K562 (cell line): ENCODE results near the gene FBXO46. TPM values are rescaled to one million over a fixed set of nuclear protein-coding genes. Genes with fewer than 3 reads are reported as not detected.

Source experiments
- ATAC-seq: fragments of 200-7000 bp; cut with Tn5 transposase; 3 replicates; pipeline ENCODE4 v1.9.1; 2020; ENCODE audit warnings: moderate library complexity
- BruUV-seq: library from RNA; stranded (reverse); fragments of 400-500 nt; replicated peaks from 2 replicates; lab custom pipeline; 2021; lab: Mats Ljungman, UMichigan
- CTCF ChIA-PET: fragments of 300-600 bp; formaldehyde crosslinking; extraction: SDS; loops from one replicate; lab custom pipeline; 2021; ENCODE audit warnings: low intra/inter-chr PET ratio; lab: Yijun Ruan, JAX
- POLR2A ChIA-PET: fragments of 300-600, 350-650 bp; sonication (Branson Sonifier 250); formaldehyde crosslinking; extraction: SDS; loops from one replicate; lab custom pipeline; 2021; ENCODE audit warnings: antibody characterized with exemption, inconsistent platforms; lab: Yijun Ruan, JAX
- DNase-seq, 4 experiments: peaks; one replicate each; pipeline versions ENCODE4 v3.0.0 to v3.0.0-alpha.2; 2011 to 2018; ENCODE audit warnings: low spot score in 3 of 4, mixed read lengths in 3 of 4; ENCODE audit errors: extremely low read depth in 1 of 4
- FAIRE-seq: peaks from 2 replicates; lab custom pipeline; 2011; peaks lifted over from hg19 to GRCh38; lab: Jason Lieb, UNC
- H2AFZ ChIP-seq: 2 replicates; pipeline ENCODE4 v1.6.0; 2011; ENCODE audit warnings: low read depth, low read length, control low read depth, inconsistent platforms
- H3K27ac ChIP-seq: fragments of 200-600 bp; 3 replicates; pipeline ENCODE4 v1.8.0; 2011; ENCODE audit warnings: low read depth, mild to moderate bottlenecking, control low read depth, inconsistent platforms, low read length, moderate library complexity, mixed read lengths; ENCODE audit errors: extremely low read depth
- H3K27me3 ChIP-seq, 2 experiments: fragments of 300-600 bp in 1 of 2; 2 replicates in 1 of 2; 3 replicates in 1 of 2; pipeline versions ENCODE4 v1.6.0 to v1.8.0; 2011; ENCODE audit warnings: inconsistent platforms in 2 of 2, low read length in 2 of 2, mild to moderate bottlenecking in 1 of 2, mixed read lengths in 1 of 2, moderate library complexity in 1 of 2; ENCODE audit not compliant: control insufficient read depth in 2 of 2, insufficient read depth in 2 of 2
- H3K36me3 ChIP-seq: fragments of 300-600 bp; 3 replicates; pipeline ENCODE4 v1.8.0; 2011; ENCODE audit warnings: mild to moderate bottlenecking, low read length, inconsistent platforms; ENCODE audit not compliant: control insufficient read depth, insufficient read depth
- H3K4me1 ChIP-seq, 2 experiments: fragments of 200-600 bp in 1 of 2; replicated peaks in 1 of 2; 2 replicates in 1 of 2; 3 replicates in 1 of 2; pipeline versions ENCODE4 v1.5.1 to v1.8.0; 2011; ENCODE audit warnings: inconsistent platforms in 2 of 2, low read length in 2 of 2, mild to moderate bottlenecking in 1 of 2, mixed read lengths in 1 of 2, moderate library complexity in 1 of 2; ENCODE audit not compliant: control insufficient read depth in 2 of 2, insufficient read depth in 2 of 2
- H3K4me2 ChIP-seq: 2 replicates; pipeline ENCODE4 v1.6.1; 2011; ENCODE audit warnings: low read length, control low read depth, inconsistent platforms, mixed read lengths; ENCODE audit not compliant: insufficient read depth
- H3K4me3 ChIP-seq: fragments of 200-600 bp; sonication (generic), shearing (Covaris generic); 2 replicates; pipeline ENCODE4 v1.5.1; 2016; ENCODE audit warnings: control low read depth, inconsistent platforms
- H3K79me2 ChIP-seq: fragments of 200-600 bp; 3 replicates; pipeline ENCODE4 v1.8.0; 2011; ENCODE audit warnings: low read length, inconsistent platforms; ENCODE audit not compliant: control insufficient read depth, insufficient read depth
- H3K9ac ChIP-seq, 2 experiments: 2 replicates each; pipeline versions ENCODE4 v1.6.0 to v1.6.1; 2011; ENCODE audit warnings: low read depth in 2 of 2, low read length in 2 of 2, control low read depth in 1 of 2, inconsistent platforms in 1 of 2, mild to moderate bottlenecking in 1 of 2, mixed read lengths in 1 of 2; ENCODE audit not compliant: insufficient read depth in 1 of 2
- H3K9me1 ChIP-seq: one replicate; pipeline ENCODE4 v1.6.0; 2011; ENCODE audit warnings: inconsistent platforms, mild to moderate bottlenecking, low read length, moderate library complexity; ENCODE audit not compliant: control insufficient read depth, insufficient read depth
- H3K9me3 ChIP-seq: replicated peaks from 2 replicates; pipeline ENCODE4 v1.5.1; 2011; ENCODE audit warnings: low read depth, low read length, inconsistent platforms; ENCODE audit not compliant: control insufficient read depth, insufficient read depth
- H4K20me1 ChIP-seq: replicated peaks from 2 replicates; pipeline ENCODE4 v1.6.1; 2011; ENCODE audit warnings: low read length, inconsistent platforms, mixed read lengths; ENCODE audit not compliant: control insufficient read depth, insufficient read depth
- ASH1L ChIP-seq: fragments of 450-650 bp; IDR thresholded peaks from 2 replicates; pipeline ENCODE4 v1.6.1; 2018; ENCODE audit warnings: borderline replicate concordance, mild to moderate bottlenecking, low read depth; ENCODE audit not compliant: partially characterized antibody
- ATF1 ChIP-seq, 2 experiments: fragments of 450-650 bp in 1 of 2; IDR thresholded peaks; 2 replicates each; pipeline ENCODE4 v1.6.1; 2016; ENCODE audit warnings: missing compliant biosample characterization in 1 of 2, missing genetic modification characterization in 1 of 2
- CHD1 ChIP-seq: fragments of 200-600 bp; sonication (generic); IDR thresholded peaks from one replicate; pipeline ENCODE4 v1.6.1; 2012; ENCODE audit warnings: mild to moderate bottlenecking, moderate library complexity, low read length, inconsistent platforms
- E2F6 ChIP-seq, 2 experiments: IDR thresholded peaks; 2 replicates each; pipeline ENCODE4 v1.6.1; 2011; ENCODE audit warnings: borderline replicate concordance in 1 of 2, control low read depth in 1 of 2, low read depth in 1 of 2, low read length in 1 of 2, mild to moderate bottlenecking in 1 of 2, mixed read lengths in 1 of 2, moderate library complexity in 1 of 2; ENCODE audit not compliant: insufficient read depth in 1 of 2, insufficient read length in 1 of 2, poor library complexity in 1 of 2, severe bottlenecking in 1 of 2; ENCODE audit errors: extremely low read depth in 1 of 2
- HDGF ChIP-seq: fragments of 450-650 bp; IDR thresholded peaks from 2 replicates; pipeline ENCODE4 v1.6.1; 2016
- JUND ChIP-seq, 2 experiments: IDR thresholded peaks; 2 replicates in 1 of 2; 3 replicates in 1 of 2; pipeline ENCODE4 v1.6.1; 2011; ENCODE audit warnings: borderline replicate concordance in 2 of 2, low read depth in 2 of 2, low read length in 2 of 2, improper control_type of control experiment in 1 of 2, missing biosample characterization in 1 of 2, missing genetic modification characterization in 1 of 2, missing genetic modification reagents in 1 of 2
- KLF16 ChIP-seq: IDR thresholded peaks from 2 replicates; pipeline ENCODE4 v1.6.1; 2016; ENCODE audit warnings: antibody characterized with exemption
- LCOR ChIP-seq: sonication (generic); formaldehyde crosslinking; IDR thresholded peaks from 2 replicates; pipeline ENCODE4 v1.8.0; 2022; ENCODE audit warnings: mild to moderate bottlenecking, missing genetic modification reagents
- MTA1 ChIP-seq: fragments of 450-650 bp; IDR thresholded peaks from 2 replicates; pipeline ENCODE4 v1.6.1; 2017; ENCODE audit warnings: borderline replicate concordance
- POLR2A ChIP-seq: fragments of 450-650 bp; conservative IDR thresholded peaks from 2 replicates; pipeline ENCODE4 v1.6.1; 2016
- RBM25 ChIP-seq: fragments of 200-400 bp; formaldehyde crosslinking; IDR thresholded peaks from 2 replicates; pipeline ENCODE4 v1.6.1; 2018; ENCODE audit warnings: low read length, low read depth, moderate library complexity; ENCODE audit not compliant: severe bottlenecking
- SMAD4 ChIP-seq: fragments of 250-450 bp; sonication (Bioruptor Pico); conservative IDR thresholded peaks from 2 replicates; pipeline ENCODE4 v1.8.0; 2021; ENCODE audit warnings: inconsistent platforms, mild to moderate bottlenecking, moderate library complexity
- SP2 ChIP-seq: IDR thresholded peaks from 2 replicates; pipeline ENCODE4 v1.6.1; 2011; ENCODE audit warnings: mild to moderate bottlenecking, low read depth, low read length, moderate library complexity; ENCODE audit not compliant: poor library complexity, severe bottlenecking; ENCODE audit errors: extremely low read depth
- TFAP4 ChIP-seq: sonication (generic); formaldehyde crosslinking; IDR thresholded peaks from 2 replicates; pipeline ENCODE4 v1.8.0; 2022; ENCODE audit warnings: missing genetic modification reagents, mild to moderate bottlenecking, moderate library complexity, borderline replicate concordance
- USF1 ChIP-seq: sonication (generic); formaldehyde crosslinking; IDR thresholded peaks from 2 replicates; pipeline ENCODE4 v1.9.0; 2022; ENCODE audit warnings: mild to moderate bottlenecking, missing genetic modification reagents
- ZNF347 ChIP-seq: fragments of 450-650 bp; formaldehyde crosslinking; IDR thresholded peaks from 2 replicates; pipeline ENCODE4 v1.4.0; 2020; ENCODE audit warnings: low read depth, mild to moderate bottlenecking, moderate library complexity
- WGBS: fragments of 100-300 bp; shearing (Covaris generic); methylation state at CpG from one replicate; pipeline ENCODE4 v1.1.6; 2016; ENCODE audit warnings: low coverage, mixed read lengths; ENCODE audit not compliant: insufficient coverage; ENCODE audit errors: missing lambda C conversion rate; 5-methylcytosine and 5-hydroxymethylcytosine counted together
- in situ Hi-C: fragments of 300-500 bp; cut with MboI; formaldehyde crosslinking; loops from 4 replicates; pipeline ENCODE4 v1.15.0; 2018; ENCODE audit warnings: inconsistent platforms, mixed read lengths
- intact Hi-C: fragments of 100-400 bp; cut with micrococcal nuclease; formaldehyde crosslinking; loops from 2 replicates; pipeline ENCODE4 v1.14.2; 2022
- polyA plus RNA-seq, 8 experiments: library from polyadenylated mRNA; depleted of rRNA in 4 of 8; stranded (reverse) in 5 of 8; unstranded in 3 of 8; fragments of >200 nt; fragmentation: Nextera tagmentation in 2 of 8; fragmentation: Illumina TruSeq in 1 of 8; extraction: Ambion mirVana in 2 of 8; extraction: Trizol in 1 of 8; gene quantifications; 2 replicates each; pipeline versions ENCODE4 v1.2.1 to v1.2.3, GENCODE V29; 2011 to 2014; ENCODE audit warnings: inconsistent platforms in 1 of 8, missing spikeins in 1 of 8
- total RNA-seq, 7 experiments: library from RNA; depleted of rRNA in 6 of 7; stranded (reverse); fragments of >200 nt in 6 of 7; fragmentation: Illumina TruSeq in 2 of 7; extraction: Trizol in 2 of 7; gene quantifications; 2 replicates each; pipeline versions ENCODE4 v1.2.1 to v1.2.3, GENCODE V29; 2011 to 2021; ENCODE audit warnings: low replicate concordance in 1 of 7

Gene FBXO46
- total and polyA plus RNA-seq, 9 of the 15 experiments (the other 6 are each of a cell fraction or from before 2014, with no cell fraction given): 1.5 to 36.1 (median 7.3) TPM

- TSS peak; percentile 69 for BruUV-seq
- no peaks in the 10 kb centered on the region for H3K9me1 ChIP-seq
- intact Hi-C loops (no loop called here), in situ Hi-C loops (no loop called here)
- H3K9ac ChIP-seq: peak within 1 kb of the TSS; percentile 84 to 94
- H3K4me2 ChIP-seq: peak within 1 kb of the TSS; percentile 97
- ATAC-seq (peak; percentile 95), FAIRE-seq (peak; percentile 99), DNase-seq (peak; percentile 85 to 99 (median 92))
- peaks cover 58% of the 10 kb centered on the region for H3K36me3 ChIP-seq
- peaks cover 45% of the 10 kb centered on the region for H3K79me2 ChIP-seq
- H4K20me1 ChIP-seq: 0 out of 2 replicates have a peak, but pooled peaks cover 4% of the 10 kb centered on the region
- POLR2A ChIA-PET: interaction anchor here (0.5 to 3.2 kb wide), 18 partner anchors 9 to 631 kb away, joined by 3 to 30 read pairs (median 6); partner anchors contain the start of genes FBXO46 and SIX5
- under 1% methylated on average over 59 of the region's 70 CpGs for WGBS
- peak within 1 kb of the TSS; percentile 95 for H2AFZ ChIP-seq
- no peaks in the 10 kb centered on the region for H3K9me3 ChIP-seq
- no peaks in the 10 kb centered on the region for H3K27me3 ChIP-seq
- H3K4me1 ChIP-seq: peaks cover 10 to 20% of the 10 kb centered on the region in 2 experiments; a peak in 4 of 5 replicates
- H3K4me3 ChIP-seq: peak within 1 kb of the TSS; percentile 78
- CTCF ChIA-PET: interaction anchor here (0.5 kb wide), 1 partner anchor 25 kb away, joined by 3 read pairs; no protein-coding TSS in a partner anchor
- peak within 1 kb of the TSS; percentile 91 for H3K27ac ChIP-seq
- TF ChIP-seq ATF1 (CRISPR knock-in tag; IDR thresholded peaks at IDR 0.05) (no peak), ATF1 (tag; IDR thresholded peaks at IDR 0.05) (peak; percentile 95), SMAD4 (no peak), CHD1 (peak; percentile 73), ZNF347 (CRISPR knock-in tag) (no peak), MTA1 (peak; percentile 83), RBM25 (peak; percentile 68), SP2 (peak; percentile 56), USF1 (CRISPR knock-in tag) (peak; percentile 63; the same call in 1 of the 2 replicates), LCOR (CRISPR knock-in tag) (no peak), HDGF (peak; percentile 59; the same call in 1 of the 2 replicates), JUND (IDR thresholded peaks at IDR 0.05; ENCODE audit: borderline replicate concordance, low read depth, low read length) (peak; percentile 33; the same call in 1 of the 2 replicates), JUND (tag; IDR thresholded peaks at IDR 0.05; ENCODE audit: borderline replicate concordance, low read depth, low read length) (0 out of 3 replicates have a peak, but pooled peaks have one; percentile 8), E2F6 (IDR thresholded peaks at IDR 0.05; ENCODE audit: borderline replicate concordance in 1 of 2, extremely low read depth in 1 of 2, insufficient read depth in 1 of 2, insufficient read length in 1 of 2, low read depth in 1 of 2, low read length in 1 of 2, poor library complexity in 1 of 2, severe bottlenecking in 1 of 2) (peak; percentile 20 to 56), POLR2A (peak; percentile 84), KLF16 (no peak), ASH1L (peak; percentile 62), TFAP4 (CRISPR knock-in tag) (peak; percentile 85)
Observed at GRCh38 chr19:45692187-45693105, 38.2 kb downstream of the FBXO46 start, which contains the start of gene QPCTL. TSS of gene QPCTL (plus strand) at chr19:45692666. CDS start at chr19:45692704, 38 bp downstream.
